BE2C (cell line): ENCODE measurements around the gene ELAVL1.

Experiments
- DNase-seq: peaks from one replicate; pipeline ENCODE4 v3.0.0-alpha.2; 2020
- H3K27me3 ChIP-seq: fragments of 250-450 bp; sonication (Bioruptor Pico); 2 replicates; pipeline ENCODE4 v1.5.1; 2020; ENCODE audit warnings: mild to moderate bottlenecking
- H3K36me3 ChIP-seq: fragments of 250-450 bp; sonication (Bioruptor Pico); 2 replicates; pipeline ENCODE4 v1.5.1; 2020; ENCODE audit warnings: mild to moderate bottlenecking
- H3K4me1 ChIP-seq: fragments of 250-450 bp; sonication (Bioruptor Pico); 2 replicates; pipeline ENCODE4 v1.5.1; 2020
- H3K4me3 ChIP-seq: 2 replicates; pipeline ENCODE4 v1.5.1; 2011; ENCODE audit warnings: low read depth, low read length
- H3K9me3 ChIP-seq: fragments of 250-450 bp; sonication (Bioruptor Pico); 2 replicates; pipeline ENCODE4 v1.5.1; 2020
- CTCF ChIP-seq: IDR thresholded peaks from 2 replicates; pipeline ENCODE4 v1.5.1; 2012; ENCODE audit warnings: mild to moderate bottlenecking, low read depth, low read length

Gene ELAVL1

DNA sequence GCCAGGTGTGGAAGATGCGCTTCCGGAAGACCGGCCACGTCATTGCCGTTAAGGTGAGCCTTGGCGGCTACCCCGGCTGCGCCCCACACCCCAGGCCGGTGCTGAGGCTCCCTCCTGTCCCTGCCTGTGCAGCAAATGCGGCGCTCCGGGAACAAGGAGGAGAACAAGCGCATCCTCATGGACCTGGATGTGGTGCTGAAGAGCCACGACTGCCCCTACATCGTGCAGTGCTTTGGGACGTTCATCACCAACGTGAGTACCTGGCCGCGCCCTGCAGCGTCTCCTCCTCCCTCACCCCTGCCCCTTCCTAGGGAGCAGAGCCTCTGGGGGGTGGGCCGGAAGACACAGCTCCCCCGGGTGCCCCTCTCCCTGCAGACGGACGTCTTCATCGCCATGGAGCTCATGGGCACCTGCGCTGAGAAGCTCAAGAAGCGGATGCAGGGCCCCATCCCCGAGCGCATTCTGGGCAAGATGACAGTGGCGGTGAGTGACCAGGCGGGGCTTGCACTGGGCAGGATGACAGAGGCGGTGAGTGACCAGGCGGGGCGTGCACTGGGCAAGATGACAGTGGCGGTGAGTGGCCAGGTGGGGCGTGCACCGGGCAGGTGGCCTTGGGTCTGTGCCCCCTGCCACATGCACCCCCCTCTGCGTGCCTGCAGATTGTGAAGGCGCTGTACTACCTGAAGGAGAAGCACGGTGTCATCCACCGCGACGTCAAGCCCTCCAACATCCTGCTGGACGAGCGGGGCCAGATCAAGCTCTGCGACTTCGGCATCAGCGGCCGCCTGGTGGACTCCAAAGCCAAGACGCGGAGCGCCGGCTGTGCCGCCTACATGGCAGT lies 94.9 kb downstream of the ELAVL1 start:
- peaks cover 10% of the 10 kb centered on the region for H3K27me3 ChIP-seq
- DNase-seq = no peak
- no peaks in the 10 kb centered on the region for H3K4me1 ChIP-seq
- no peak overlapping the region for H3K4me3 ChIP-seq
- no peaks in the 10 kb centered on the region for H3K9me3 ChIP-seq
- H3K36me3 ChIP-seq = peaks cover 33% of the 10 kb centered on the region
- no peak for TF ChIP-seq CTCF

DNA sequence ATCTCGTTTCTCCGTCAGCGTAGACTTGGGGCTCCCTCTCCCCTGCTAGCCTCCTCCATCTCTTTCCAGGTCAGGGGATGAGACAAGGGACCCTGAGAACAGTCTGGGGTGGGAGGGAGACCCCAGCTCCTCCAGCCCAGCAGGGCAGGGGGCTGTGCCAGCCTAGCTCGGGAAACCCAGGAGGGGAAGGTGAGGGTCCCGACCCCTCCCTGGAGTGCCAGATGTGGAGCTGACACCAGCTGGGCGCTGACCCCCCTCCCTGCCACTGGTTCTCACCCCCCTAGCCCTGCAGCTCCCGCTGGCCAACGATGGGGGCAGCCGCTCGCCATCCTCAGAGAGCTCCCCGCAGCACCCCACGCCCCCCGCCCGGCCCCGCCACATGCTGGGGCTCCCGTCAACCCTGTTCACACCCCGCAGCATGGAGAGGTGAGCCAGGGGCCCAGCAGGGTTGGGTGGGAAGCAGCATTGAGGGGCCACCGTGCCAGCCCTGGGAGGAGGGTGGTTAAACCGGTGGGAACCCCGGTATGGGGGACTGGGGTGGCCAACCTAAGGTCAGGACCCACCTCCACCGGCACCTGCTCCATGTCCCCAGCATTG lies 95.9 kb downstream of the ELAVL1 start:
- H3K36me3 ChIP-seq = peaks cover 33% of the 10 kb centered on the region
- no peak for DNase-seq
- no peaks in the 10 kb centered on the region for H3K9me3 ChIP-seq
- H3K4me3 ChIP-seq = no peak overlapping the region
- H3K27me3 ChIP-seq = peaks cover under 1% of the 10 kb centered on the region; the same call in 1 of the 2 replicates
- H3K4me1 ChIP-seq = no peaks in the 10 kb centered on the region
- no peak for TF ChIP-seq CTCF

DNA sequence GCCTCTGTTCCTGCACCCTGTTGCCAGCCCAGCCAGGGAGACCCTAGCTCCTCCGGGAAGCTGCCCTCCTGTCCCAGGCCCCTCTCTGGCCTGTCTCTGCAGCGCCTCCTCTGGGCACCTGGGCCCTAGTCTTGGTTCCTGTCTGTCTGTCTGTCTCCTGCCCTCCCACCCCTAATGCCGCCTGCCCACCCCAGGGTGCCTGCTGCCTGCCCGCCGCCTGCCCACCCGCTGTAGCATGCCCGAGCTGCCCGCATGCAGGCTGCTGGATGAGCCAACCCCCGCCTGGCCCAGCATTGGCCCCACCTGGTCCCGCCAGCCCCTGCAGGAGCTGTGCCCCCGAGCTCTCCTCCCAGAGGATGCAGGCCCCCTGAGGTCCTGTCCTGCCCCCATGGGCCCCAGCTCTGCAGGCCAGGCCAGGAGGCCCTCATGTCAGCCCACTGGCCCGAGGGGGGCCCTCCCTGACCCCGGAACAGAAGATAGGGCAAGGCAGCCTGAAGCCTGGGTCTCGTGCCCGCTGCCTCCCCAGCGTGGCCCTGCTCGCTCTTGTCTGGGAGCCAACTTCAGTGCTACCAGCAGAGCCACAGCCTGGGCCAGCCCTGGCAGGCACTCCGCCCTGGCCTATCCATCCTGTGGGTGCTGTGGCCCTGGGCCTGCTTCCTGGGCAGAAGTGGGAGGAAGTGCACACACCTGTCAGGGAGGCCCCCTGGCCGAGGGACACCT lies 96.5 kb downstream of the ELAVL1 start:
- no peak for TF ChIP-seq CTCF
- Histone ChIP-seq H3K27me3 (no peaks in the 10 kb centered on the region), H3K4me3 (no peak overlapping the region), H3K36me3 (peaks cover 33% of the 10 kb centered on the region), H3K4me1 (no peaks in the 10 kb centered on the region), H3K9me3 (no peaks in the 10 kb centered on the region)
- no peak for DNase-seq
